Epidermal melanocyte (primary cell): ENCODE measurements around the gene C10orf67.
A peak's percentile ranks its signal among the peaks of the same experiment; 100 is the strongest.

ENCODE experiments used
- DNase-seq: peaks from one replicate; pipeline ENCODE4 v3.0.0; 2011; ENCODE audit warnings: low spot score; ENCODE audit not compliant: insufficient read length

C10orf67 gene

GRCh38 chr10:23174074-23174976 lies 170.3 kb downstream of the C10orf67 start:
- DNase-seq, result no peak

- DNase-seq, result no peak
These were observed 171.2 kb downstream of the C10orf67 start for GRCh38 chr10:23173214-23174073.

DNA sequence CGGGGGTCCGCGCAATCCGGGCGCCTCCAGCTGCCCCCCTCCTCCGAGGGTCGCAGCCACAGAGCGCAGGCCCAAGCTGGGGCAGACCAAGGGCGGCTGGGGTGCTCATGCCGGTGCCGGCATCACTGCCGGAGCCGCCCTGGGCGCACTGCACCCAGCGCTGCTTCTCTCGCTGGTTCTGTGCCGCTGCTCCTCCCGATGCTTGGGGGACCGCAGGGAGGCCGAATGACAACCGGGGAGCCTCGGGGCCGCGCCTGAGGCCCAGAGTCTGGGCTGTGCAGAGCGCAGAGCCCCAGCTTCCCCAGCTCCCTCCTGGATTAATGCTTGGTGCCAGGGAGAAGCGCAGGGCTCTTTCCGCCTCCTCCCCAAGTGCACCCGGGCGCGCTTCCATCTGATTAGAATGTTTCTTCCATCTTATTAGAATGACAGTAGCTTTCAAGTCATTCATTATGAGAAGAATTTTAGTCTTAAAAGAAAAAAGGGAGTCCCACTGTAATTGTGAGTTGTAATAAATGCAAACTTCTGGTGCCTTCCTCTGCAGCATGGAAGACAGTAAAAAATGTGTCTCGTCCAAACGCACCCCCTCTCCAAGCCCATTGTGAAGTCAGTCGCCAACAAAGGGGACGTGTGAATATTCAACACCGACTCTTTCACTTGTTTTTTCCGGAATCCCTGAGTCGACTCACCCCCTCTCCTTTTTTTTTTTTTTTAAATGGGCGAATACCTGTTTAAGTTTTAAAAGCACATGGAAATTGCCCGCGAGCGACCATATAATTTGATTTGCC lies 172.0 kb downstream of the C10orf67 start:
- DNase-seq, result no peak

DNA sequence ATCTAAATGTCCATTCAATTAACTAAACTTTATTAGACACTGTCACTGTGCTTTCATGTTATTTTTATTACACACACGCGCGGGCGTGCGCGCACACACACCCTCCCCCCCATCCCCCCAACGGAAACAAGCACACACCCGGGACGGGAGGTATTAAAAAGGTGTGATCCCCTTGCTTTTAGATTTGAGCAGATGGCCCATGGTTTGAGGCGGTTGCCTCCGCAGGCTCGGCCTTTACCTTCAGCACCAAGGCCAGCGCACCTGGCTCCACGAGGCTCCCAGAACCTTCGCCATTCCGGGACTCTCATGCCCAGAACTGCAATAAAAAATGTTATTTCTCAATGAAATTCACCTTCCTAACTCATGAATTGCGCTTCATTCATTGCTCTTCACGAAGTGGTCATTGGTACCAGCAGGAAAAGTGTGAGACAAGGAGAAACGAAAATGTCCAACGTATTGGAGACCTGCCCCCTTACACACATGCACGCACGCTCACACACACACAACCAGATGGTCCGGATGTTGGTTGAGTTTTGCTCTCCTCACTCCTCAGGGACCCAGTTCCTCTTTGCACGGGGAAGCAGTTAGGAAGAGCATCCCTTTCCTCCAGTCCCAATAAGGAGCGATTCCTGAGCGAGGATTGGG lies 173.2 kb downstream of the C10orf67 start:
- DNase-seq, result no peak

DNA sequence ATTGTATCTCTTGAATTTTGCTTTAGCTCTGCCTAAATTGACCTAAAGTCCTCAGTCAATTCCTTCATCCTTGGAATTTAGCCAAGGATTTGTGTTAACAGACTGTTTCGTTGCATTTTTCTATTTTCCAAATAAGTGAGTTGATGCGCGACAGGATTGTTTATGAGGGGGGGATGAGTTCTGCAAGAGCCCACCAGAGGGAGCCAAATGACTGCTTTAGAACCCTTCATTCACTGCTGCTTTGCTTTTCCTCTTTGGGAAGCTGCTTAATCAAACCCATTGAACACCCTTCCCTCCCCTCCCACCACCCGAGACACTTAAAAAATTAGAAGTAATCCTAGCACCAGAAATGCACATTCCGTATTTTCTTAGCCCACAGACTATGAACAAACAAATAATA lies 186.2 kb downstream of the C10orf67 start:
- DNase-seq, result peak; percentile 75

DNA sequence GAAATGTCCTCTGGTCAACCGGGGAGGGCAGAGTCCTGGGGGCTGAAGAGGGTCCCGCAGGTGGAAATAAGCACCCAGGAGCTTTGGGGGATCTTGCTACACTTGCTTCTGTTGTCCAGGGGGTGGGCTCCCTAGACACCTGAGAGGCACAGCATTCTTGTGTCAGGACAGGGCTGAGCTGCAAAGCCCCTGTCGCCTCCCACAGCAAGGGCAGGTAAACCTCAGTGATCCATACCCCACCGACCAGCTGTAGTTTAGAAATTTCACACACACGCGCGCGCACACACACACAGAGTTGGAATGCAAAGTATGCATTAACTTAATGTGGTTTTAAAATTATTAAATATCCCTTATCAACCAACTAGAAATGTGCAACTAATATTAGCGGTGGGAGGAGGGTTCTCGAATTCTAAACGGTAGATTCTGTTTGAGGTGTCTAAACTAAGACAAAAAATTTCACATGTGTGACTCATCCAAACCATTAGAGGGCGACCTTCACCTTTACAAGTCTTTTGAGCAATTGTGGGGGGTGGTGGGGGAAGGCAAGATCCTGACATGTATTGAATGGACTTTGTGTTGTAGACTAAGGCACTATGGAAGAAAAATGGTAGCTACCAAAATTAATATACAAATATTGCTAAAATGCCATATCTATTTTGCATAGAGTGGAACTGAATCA lies 186.8 kb downstream of the C10orf67 start:
- DNase-seq, result no peak

DNA sequence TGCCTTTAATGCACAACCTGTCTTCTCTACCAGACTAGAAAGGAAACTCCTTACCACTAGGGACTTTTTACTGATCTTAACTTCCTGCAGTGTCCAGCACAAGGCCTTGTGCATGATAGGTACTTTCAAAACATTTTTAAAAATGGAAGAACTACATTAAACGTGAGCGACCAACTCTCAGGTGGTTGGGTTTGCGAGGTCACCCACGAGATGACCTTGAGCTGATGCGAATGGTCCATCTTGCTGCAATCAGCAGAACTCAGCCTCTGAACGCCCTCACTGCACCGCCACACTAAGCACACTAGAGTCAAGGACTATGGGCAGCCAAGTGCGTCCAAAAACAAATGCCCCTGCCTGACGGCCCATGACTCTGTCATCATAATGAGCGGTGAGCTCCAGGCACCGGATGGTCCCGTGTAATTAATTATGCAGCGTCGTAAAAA lies 187.3 kb downstream of the C10orf67 start:
- DNase-seq, result no peak

DNA sequence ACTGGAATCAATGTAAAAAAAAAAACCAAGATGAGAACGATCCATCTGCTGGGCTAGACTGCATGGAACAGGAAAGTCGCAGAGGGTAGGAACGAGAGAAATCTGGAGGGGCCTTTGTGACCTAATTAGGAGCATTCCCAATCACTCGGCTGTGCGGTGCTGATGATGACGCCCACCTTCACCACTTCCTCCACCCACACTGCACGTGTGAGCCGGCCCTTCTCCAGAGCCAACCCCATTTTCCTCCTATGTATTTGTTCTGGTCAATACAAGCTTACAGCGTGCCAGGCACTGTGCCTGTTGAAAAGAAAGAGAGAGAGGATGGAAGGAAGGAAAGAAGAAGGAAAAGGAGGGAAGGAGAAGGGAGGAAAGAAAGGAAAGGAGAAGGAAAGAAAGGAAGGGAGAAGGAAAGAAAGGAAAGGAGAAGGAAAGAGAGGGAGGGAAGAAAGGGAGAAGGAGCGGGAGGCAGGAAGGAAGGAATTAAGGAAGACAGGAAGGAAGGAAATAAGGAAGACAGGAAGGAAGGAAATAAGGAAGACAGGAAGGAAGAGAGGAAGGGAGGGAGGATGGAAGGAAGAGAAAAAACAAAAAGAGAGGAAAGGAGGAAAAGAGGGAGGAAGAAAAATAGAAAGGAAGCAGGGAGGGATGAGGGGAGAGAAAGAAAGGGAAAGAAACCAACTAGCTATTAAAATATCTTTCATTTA lies 188.0 kb downstream of the C10orf67 start:
- DNase-seq, result no peak

GRCh38 chr10:23155169-23155568 lies 189.4 kb downstream of the C10orf67 start:
- DNase-seq, result no peak
